GM19099 (cell line): ENCODE data around the gene ALG2.

Experiments used
- POLR2A ChIP-seq: IDR thresholded peaks from 3 replicates; pipeline ENCODE4 v1.6.1; 2011; ENCODE audit warnings: low read depth; ENCODE audit not compliant: insufficient read length; ENCODE audit errors: extremely low read depth

The ALG2 gene

GRCh38 chr9:99220011-99220410, 1.7 kb downstream of the ALG2 start:
- no peak for TF ChIP-seq POLR2A

- TF ChIP-seq POLR2A = no peak
Measured at GRCh38 chr9:99216073-99216472, 5.7 kb downstream of the ALG2 start.

- no peak for TF ChIP-seq POLR2A
Measured at GRCh38 chr9:99213197-99213596, 8.5 kb downstream of the ALG2 start.

GRCh38 chr9:99211746-99212145, 10.0 kb downstream of the ALG2 start:
- no peak for TF ChIP-seq POLR2A

- no peak for TF ChIP-seq POLR2A
Measured at GRCh38 chr9:99210572-99210971, 11.2 kb downstream of the ALG2 start.

- TF ChIP-seq POLR2A = no peak
Measured at GRCh38 chr9:99201603-99202002, 20.1 kb downstream of the ALG2 start.

- TF ChIP-seq POLR2A = no peak
Measured at GRCh38 chr9:99199938-99200539, 21.7 kb downstream of the ALG2 start.

GRCh38 chr9:99197987-99198386, 23.8 kb downstream of the ALG2 start:
- no peak for TF ChIP-seq POLR2A

GRCh38 chr9:99197124-99197630, 24.6 kb downstream of the ALG2 start:
- no peak for TF ChIP-seq POLR2A

- no peak for TF ChIP-seq POLR2A
Measured at GRCh38 chr9:99193466-99193821, 28.3 kb downstream of the ALG2 start.

- no peak for TF ChIP-seq POLR2A
Measured at GRCh38 chr9:99192786-99193465, 28.8 kb downstream of the ALG2 start.

GRCh38 chr9:99190597-99191283, 31.0 kb downstream of the ALG2 start:
- TF ChIP-seq POLR2A = no peak

- TF ChIP-seq POLR2A = no peak
Measured at GRCh38 chr9:99189887-99190596, 31.7 kb downstream of the ALG2 start.

GRCh38 chr9:99189186-99189585, 32.6 kb downstream of the ALG2 start:
- TF ChIP-seq POLR2A = no peak

- no peak for TF ChIP-seq POLR2A
Measured at GRCh38 chr9:99187311-99187710, 34.4 kb downstream of the ALG2 start.
